Urinary bladder (tissue), 4 donors: ENCODE data around the gene AKNA. TPM values are rescaled to one million over a fixed set of nuclear protein-coding genes. Genes with fewer than 3 reads are reported as not detected.
"Not testable (repeated sequence)": the region's sequence is repeated elsewhere in the genome, so short reads cannot be mapped to it uniquely, and the experiment has no call there.

Source experiments
- DNase-seq: peaks from one replicate; pipeline ENCODE4 v3.0.0-alpha.2; 2015; ENCODE audit errors: extremely low spot score
- H3K27ac ChIP-seq: one replicate; pipeline ENCODE4 v1.5.1; 2013; ENCODE audit warnings: low read depth, mild to moderate bottlenecking, moderate library complexity
- H3K36me3 ChIP-seq: one replicate; pipeline ENCODE4 v1.6.1; 2013; ENCODE audit warnings: mild to moderate bottlenecking, moderate library complexity; ENCODE audit not compliant: insufficient read depth
- H3K4me1 ChIP-seq: one replicate; pipeline ENCODE4 v1.6.1; 2013; ENCODE audit warnings: mild to moderate bottlenecking, moderate library complexity; ENCODE audit not compliant: insufficient read depth
- H3K4me3 ChIP-seq: one replicate; pipeline ENCODE4 v1.5.1; 2013; ENCODE audit warnings: low read depth, low read length
- WGBS: extraction: QIAGEN DNeasy Blood & Tissue Kit; methylation state at CpG from one replicate; pipeline ENCODE4 v1.1.7; 2013; 5-methylcytosine and 5-hydroxymethylcytosine counted together
- polyA plus RNA-seq: library from polyadenylated mRNA; stranded (reverse); fragments of 200-250 nt; gene quantifications from one replicate; pipeline ENCODE4 v1.2.3, GENCODE V29; 2013
- total RNA-seq: library from RNA; depleted of rRNA; stranded (reverse); fragments of >200 nt; gene quantifications from one replicate; pipeline ENCODE4 v1.2.3, GENCODE V29; 2014
- donor health status: healthy with polysubstance abuse.
- donor health status: healthy.

The AKNA gene
- total and polyA plus RNA-seq, 2 donors, result 21.2 to 25.5 TPM

DNA sequence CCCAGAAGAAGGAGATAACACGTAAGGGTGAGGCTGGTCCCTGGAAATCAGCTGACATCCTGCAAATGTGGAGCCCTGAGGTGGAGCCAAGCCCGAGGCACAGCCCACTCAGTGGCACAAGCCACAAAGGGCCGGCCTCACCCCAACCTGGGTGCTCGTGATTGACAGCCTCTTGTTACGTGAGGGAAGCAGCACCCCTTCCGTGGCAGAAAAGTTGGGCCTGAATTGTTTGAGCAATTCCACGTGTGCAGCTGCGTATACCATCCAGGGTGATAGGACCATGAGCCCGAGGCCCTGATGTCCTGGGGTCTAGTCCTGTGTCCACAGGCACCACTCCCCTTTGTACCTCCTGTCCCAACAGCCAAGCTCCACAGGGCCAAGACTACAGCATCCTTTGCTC, 53.3 kb downstream of the AKNA start:
- WGBS, result 89% methylated on average over 8 of the region's 9 CpGs
- Histone ChIP-seq H3K27ac (no peak overlapping the region), H3K4me1 (no peaks in the 10 kb centered on the region), H3K36me3 (peaks cover 4% of the 10 kb centered on the region), H3K4me3 (no peak overlapping the region)
- DNase-seq, result no peak

- WGBS, result 83% methylated on average over 3 of the region's 4 CpGs
- H3K4me3 ChIP-seq, DNase-seq: not testable (repeated sequence)
Measured at GRCh38 chr9:114333718-114334117, 54.1 kb downstream of the AKNA start.

GRCh38 chr9:114332474-114333040, 55.2 kb downstream of the AKNA start:
- 83% methylated on average over 4 of the region's 4 CpGs for WGBS
- DNase-seq, H3K4me1 ChIP-seq, H3K4me3 ChIP-seq, H3K27ac ChIP-seq, H3K36me3 ChIP-seq: not testable (repeated sequence)

More at GRCh38 chr9:114333718-114334117, 54.1 kb downstream of the AKNA start:
- H3K36me3 ChIP-seq, H3K4me1 ChIP-seq, H3K27ac ChIP-seq: not testable (repeated sequence)

- H3K36me3 ChIP-seq, H3K4me1 ChIP-seq, H3K27ac ChIP-seq, H3K4me3 ChIP-seq, DNase-seq: not testable (repeated sequence)
- WGBS, result 67% methylated on average over 15 of the region's 19 CpGs
Measured at GRCh38 chr9:114331229-114332195, 56.3 kb downstream of the AKNA start.

DNA sequence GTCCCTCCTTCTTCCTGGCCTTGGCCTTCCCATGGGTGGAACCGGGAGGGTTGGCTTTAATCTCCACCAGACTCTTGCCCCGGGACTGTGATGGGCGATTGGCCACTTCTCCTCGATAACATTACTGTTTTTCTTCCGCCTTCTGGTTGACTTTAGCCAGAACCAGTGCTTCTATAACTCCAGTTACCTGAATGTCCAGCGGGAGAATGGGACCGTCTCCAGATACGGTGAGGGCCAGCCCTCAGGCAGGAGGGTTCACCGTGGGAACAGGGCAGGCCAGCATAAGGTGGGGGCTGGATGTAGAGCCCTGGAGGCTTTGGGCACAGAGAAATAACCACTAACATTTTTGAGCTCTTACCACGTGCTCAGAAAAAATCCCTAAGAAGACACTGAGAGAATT, 57.1 kb downstream of the AKNA start:
- no peak overlapping the region for H3K27ac ChIP-seq
- 72% methylated on average over 10 of the region's 10 CpGs for WGBS
- no peaks in the 10 kb centered on the region for H3K36me3 ChIP-seq
- no peak overlapping the region for H3K4me3 ChIP-seq
- H3K4me1 ChIP-seq, result no peaks in the 10 kb centered on the region
- DNase-seq, result no peak

- WGBS, result 80% methylated on average over 1 of the region's 10 CpGs
- not testable (repeated sequence) for H3K4me3 ChIP-seq, H3K36me3 ChIP-seq, H3K4me1 ChIP-seq, DNase-seq, H3K27ac ChIP-seq
Measured at GRCh38 chr9:114329625-114330022, 58.2 kb downstream of the AKNA start, which contains the start of gene ORM2. Gene ORM2, plus strand, starts transcription at chr9:114329869. Its CDS starts 36 bp downstream, at chr9:114329905.

GRCh38 chr9:114328937-114329624, 58.7 kb downstream of the AKNA start:
- not testable (repeated sequence) for H3K4me3 ChIP-seq
- WGBS, result 80% methylated on average over 10 of the region's 12 CpGs

DNA sequence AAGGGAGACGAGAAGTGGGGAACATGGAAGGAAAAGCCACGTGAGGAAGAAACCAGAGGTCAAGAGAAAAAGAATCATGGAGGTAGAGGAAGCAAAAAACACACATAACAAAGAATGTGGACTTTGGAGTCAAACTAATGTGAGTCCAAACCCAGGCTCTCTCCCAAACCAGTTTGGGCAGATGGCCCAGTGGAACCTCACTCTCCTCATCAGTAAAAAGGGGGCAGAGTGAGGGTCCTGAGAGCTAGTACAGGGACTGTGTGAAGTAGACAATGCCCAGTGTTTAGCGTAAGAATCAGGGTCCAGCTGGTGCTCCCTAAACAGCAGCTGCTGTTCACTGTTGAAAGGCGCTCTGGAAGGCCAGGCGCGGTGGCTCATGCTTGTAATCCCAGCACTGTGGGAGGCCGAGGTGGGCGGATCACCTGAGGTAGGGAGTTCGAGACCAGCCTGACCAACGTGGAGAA, 59.4 kb downstream of the AKNA start:
- WGBS, result 87% methylated on average over 10 of the region's 10 CpGs
- not testable (repeated sequence) for H3K4me3 ChIP-seq, H3K4me1 ChIP-seq, H3K27ac ChIP-seq, DNase-seq, H3K36me3 ChIP-seq

More at GRCh38 chr9:114328937-114329624, 58.7 kb downstream of the AKNA start:
- not testable (repeated sequence) for H3K36me3 ChIP-seq, DNase-seq, H3K27ac ChIP-seq, H3K4me1 ChIP-seq

- 94% methylated on average over 8 of the region's 8 CpGs for WGBS
- DNase-seq, result no peak
- H3K4me1 ChIP-seq, result no peaks in the 10 kb centered on the region
- no peak overlapping the region for H3K27ac ChIP-seq
- H3K4me3 ChIP-seq, result no peak overlapping the region
- no peaks in the 10 kb centered on the region for H3K36me3 ChIP-seq
Measured at GRCh38 chr9:114327749-114328148, 60.0 kb downstream of the AKNA start.

DNA sequence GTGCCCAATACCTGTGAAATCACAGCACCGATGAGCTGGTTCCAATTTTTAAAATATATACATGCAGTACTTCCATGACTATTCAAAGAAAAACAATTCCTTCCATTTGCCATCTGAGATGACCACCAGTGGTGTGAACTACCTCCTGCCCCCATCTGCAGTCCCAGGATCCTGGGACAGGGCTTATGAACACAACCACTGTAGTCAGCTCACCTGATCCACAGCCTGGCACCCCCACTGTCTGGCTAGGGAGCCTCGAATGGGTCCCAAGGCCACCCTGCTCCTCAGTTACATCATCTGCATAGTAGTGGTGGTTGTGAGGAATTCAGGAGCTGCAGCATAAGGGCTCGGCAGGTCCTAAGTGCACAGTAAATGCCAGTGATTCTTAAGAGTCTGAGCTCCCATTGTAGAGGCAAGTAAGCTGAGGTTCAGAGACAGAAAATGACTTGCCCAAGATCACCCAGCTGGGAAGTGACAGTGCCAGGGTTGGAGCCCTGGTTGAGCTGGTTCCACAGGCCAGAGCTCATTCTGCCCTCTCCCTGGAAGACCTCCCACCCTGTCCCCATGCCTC, 62.0 kb downstream of the AKNA start:
- WGBS, result 83% methylated on average over 3 of the region's 3 CpGs

GRCh38 chr9:114324965-114325364, 62.8 kb downstream of the AKNA start:
- 83% methylated on average over 7 of the region's 9 CpGs for WGBS
- not testable (repeated sequence) for H3K4me1 ChIP-seq, H3K27ac ChIP-seq, H3K4me3 ChIP-seq, DNase-seq, H3K36me3 ChIP-seq

More for the DNA sequence above, 62.0 kb downstream of the AKNA start:
- not testable (repeated sequence) for H3K4me3 ChIP-seq, DNase-seq, H3K27ac ChIP-seq, H3K4me1 ChIP-seq, H3K36me3 ChIP-seq

DNA sequence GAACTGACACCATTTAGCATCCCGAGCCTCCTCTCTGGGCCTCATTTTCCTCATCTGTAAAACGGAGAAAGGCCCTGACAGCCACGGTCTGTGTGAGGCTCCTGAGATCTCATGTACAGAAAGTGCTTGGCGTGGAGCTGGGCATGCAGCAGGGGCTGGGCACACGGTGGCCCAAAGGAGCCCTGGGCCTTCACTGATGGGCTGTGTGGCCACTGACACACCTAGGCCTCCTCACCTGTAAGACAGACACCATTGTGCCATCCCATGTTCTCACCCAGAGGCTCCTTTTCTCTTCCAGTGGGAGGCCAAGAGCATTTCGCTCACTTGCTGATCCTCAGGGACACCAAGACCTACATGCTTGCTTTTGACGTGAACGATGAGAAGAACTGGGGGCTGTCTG, 63.3 kb downstream of the AKNA start:
- 89% methylated on average over 8 of the region's 8 CpGs for WGBS
- no peak overlapping the region for H3K27ac ChIP-seq
- DNase-seq, result no peak
- H3K4me3 ChIP-seq, result no peak overlapping the region
- H3K36me3 ChIP-seq, result no peaks in the 10 kb centered on the region
- H3K4me1 ChIP-seq, result no peaks in the 10 kb centered on the region

DNA sequence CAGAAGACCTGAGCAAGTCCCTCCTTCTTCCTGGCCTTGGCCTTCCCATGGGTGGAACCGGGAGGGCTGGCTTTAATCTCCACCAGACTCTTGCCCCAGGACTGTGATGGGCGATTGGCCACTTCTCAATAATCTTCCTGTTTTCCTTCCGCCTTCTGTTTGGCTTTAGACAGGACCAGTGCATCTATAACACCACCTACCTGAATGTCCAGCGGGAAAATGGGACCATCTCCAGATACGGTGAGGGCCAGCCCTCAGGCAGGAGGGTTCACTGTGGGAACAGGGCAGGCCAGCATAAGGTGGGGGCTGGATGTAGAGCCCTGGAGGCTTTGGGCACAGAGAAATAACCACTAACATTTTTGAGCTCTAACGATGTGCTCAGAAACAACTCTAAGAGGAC, 63.9 kb downstream of the AKNA start:
- H3K4me1 ChIP-seq, H3K4me3 ChIP-seq, H3K27ac ChIP-seq, DNase-seq, H3K36me3 ChIP-seq: not testable (repeated sequence)
- WGBS, result 81% methylated on average over 6 of the region's 6 CpGs
